Skeletal muscle tissue (tissue), 4 donors: ENCODE results near the gene IPO8. TPM values are rescaled to one million over a fixed set of nuclear protein-coding genes. Genes with fewer than 3 reads are reported as not detected.
"Not testable (repeated sequence)": the region's sequence is repeated elsewhere in the genome, so short reads cannot be mapped to it uniquely, and the experiment has no call there.

Experiments used
- H3K27ac ChIP-seq: one replicate; pipeline ENCODE4 v1.7.0; 2013; ENCODE audit warnings: mild to moderate bottlenecking, low read depth, low read length, inconsistent platforms
- H3K27me3 ChIP-seq, 3 donors: one replicate each; pipeline ENCODE4 v1.7.0; 2013; ENCODE audit warnings: low read length in 3 of 3; ENCODE audit not compliant: control insufficient read depth in 3 of 3, insufficient read depth in 3 of 3
- H3K36me3 ChIP-seq, 3 donors: one replicate each; pipeline ENCODE4 v1.7.0; 2013; ENCODE audit warnings: low read length in 3 of 3; ENCODE audit not compliant: control insufficient read depth in 3 of 3, insufficient read depth in 3 of 3
- H3K4me1 ChIP-seq, 3 donors: one replicate each; pipeline ENCODE4 v1.7.0; 2013; ENCODE audit warnings: low read length in 3 of 3, mild to moderate bottlenecking in 3 of 3; ENCODE audit not compliant: control insufficient read depth in 3 of 3, insufficient read depth in 3 of 3
- H3K4me3 ChIP-seq, 3 donors: one replicate each; pipeline ENCODE4 v1.7.0; 2013; ENCODE audit warnings: low read length in 3 of 3
- H3K9ac ChIP-seq, 3 donors: one replicate each; pipeline ENCODE4 v1.7.0; 2013; ENCODE audit warnings: low read length in 3 of 3, mild to moderate bottlenecking in 3 of 3, moderate library complexity in 2 of 3, low read depth in 1 of 3
- H3K9me3 ChIP-seq, 3 donors: one replicate each; pipeline ENCODE4 v1.7.0; 2013; ENCODE audit warnings: low read length in 3 of 3; ENCODE audit not compliant: control insufficient read depth in 3 of 3
- total RNA-seq: library from RNA; depleted of rRNA; stranded (reverse); fragments of >200 nt; gene quantifications from one replicate; pipeline ENCODE4 v1.2.3, GENCODE V29; 2014
- donor health status: Osteomylitis.

IPO8 gene
- total RNA-seq, 1 donor from 2014 or later: 40.7 TPM

GRCh38 chr12:30594509-30594908 is 101.2 kb downstream of the IPO8 start:
- Histone ChIP-seq H3K9ac (no peak overlapping the region), H3K4me1 (peaks cover 0 to under 1% (median 0%) of the 10 kb centered on the region in 3 donors), H3K36me3 (no peaks in the 10 kb centered on the region), H3K27ac (no peak overlapping the region), H3K27me3 (no peaks in the 10 kb centered on the region), H3K4me3 (no peak overlapping the region), H3K9me3 (peaks cover 0 to 2% (median 0%) of the 10 kb centered on the region in 3 donors)

DNA sequence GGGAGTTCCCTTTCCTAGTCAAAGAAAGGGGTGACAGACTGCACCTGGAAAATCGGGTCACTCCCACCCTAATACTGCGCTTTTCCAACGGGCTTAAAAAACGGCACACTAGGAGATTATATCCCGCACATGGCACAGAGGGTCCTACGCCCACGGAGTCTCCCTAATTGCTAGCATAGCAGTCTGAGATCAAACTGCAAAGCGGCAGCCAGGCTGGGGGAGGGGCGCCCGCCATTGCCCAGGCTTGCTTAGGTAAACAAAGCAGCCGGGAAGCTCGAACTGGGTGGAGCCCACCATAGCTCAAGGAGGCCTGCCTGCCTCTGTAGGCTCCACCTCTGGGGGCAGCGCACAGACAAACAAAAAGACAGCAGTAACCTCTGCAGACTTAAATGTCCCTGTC is 107.1 kb downstream of the IPO8 start:
- H3K4me3 ChIP-seq, H3K27ac ChIP-seq, H3K9ac ChIP-seq, H3K9me3 ChIP-seq, H3K4me1 ChIP-seq, H3K36me3 ChIP-seq, H3K27me3 ChIP-seq: not testable (repeated sequence)

GRCh38 chr12:30587782-30588181 is 107.9 kb downstream of the IPO8 start:
- Histone ChIP-seq H3K27ac (no peak overlapping the region), H3K4me3 (no peak overlapping the region), H3K4me1 (no peaks in the 10 kb centered on the region), H3K9ac (no peak overlapping the region), H3K36me3 (no peaks in the 10 kb centered on the region), H3K27me3 (no peaks in the 10 kb centered on the region), H3K9me3 (no peaks in the 10 kb centered on the region)

GRCh38 chr12:30585877-30586276 is 109.8 kb downstream of the IPO8 start:
- no peaks in the 10 kb centered on the region for H3K4me1 ChIP-seq
- H3K9me3 ChIP-seq: no peaks in the 10 kb centered on the region
- no peak overlapping the region for H3K9ac ChIP-seq
- no peaks in the 10 kb centered on the region for H3K36me3 ChIP-seq
- no peak overlapping the region for H3K27ac ChIP-seq
- no peaks in the 10 kb centered on the region for H3K27me3 ChIP-seq
- H3K4me3 ChIP-seq: no peak overlapping the region

- Histone ChIP-seq H3K4me3 (no peak overlapping the region), H3K27me3 (no peaks in the 10 kb centered on the region), H3K4me1 (no peaks in the 10 kb centered on the region), H3K27ac (no peak overlapping the region), H3K9ac (no peak overlapping the region), H3K9me3 (no peaks in the 10 kb centered on the region), H3K36me3 (no peaks in the 10 kb centered on the region)
Measured at GRCh38 chr12:30582943-30583342, 112.7 kb downstream of the IPO8 start.

- Histone ChIP-seq H3K27ac (no peak overlapping the region), H3K27me3 (no peaks in the 10 kb centered on the region), H3K36me3 (no peaks in the 10 kb centered on the region), H3K9me3 (no peaks in the 10 kb centered on the region), H3K9ac (no peak overlapping the region), H3K4me1 (no peaks in the 10 kb centered on the region), H3K4me3 (no peak overlapping the region)
Measured at GRCh38 chr12:30580344-30580743, 115.3 kb downstream of the IPO8 start.

Other genes with a start within 250 kb of the IPO8 start
- gene CAPRIN2, start 59.1 kb upstream of the IPO8 start, total RNA-seq: 15.7 TPM
- 7.3 TPM for gene TSPAN11, start 230.9 kb upstream of the IPO8 start, total RNA-seq